NCI-H146 treated with DMSO at 0.1 percent for 48 hours (cell line): ENCODE results near the gene DGKB.

Source experiments
- DNase-seq: peaks from one replicate; lab custom pipeline; 2025; ENCODE audit not compliant: unreplicated experiment; lab: John Stamatoyannopoulos, UW

Gene DGKB

GRCh38 chr7:14825912-14826311, 76.6 kb downstream of the DGKB start:
- no peak for DNase-seq

- DNase-seq: no peak
Measured at GRCh38 chr7:14822481-14822854, 80.1 kb downstream of the DGKB start.

- no peak for DNase-seq
Measured at GRCh38 chr7:14821757-14822480, 80.6 kb downstream of the DGKB start.

- DNase-seq: peak; percentile 39
Measured at GRCh38 chr7:14818871-14819270, 83.7 kb downstream of the DGKB start.

- DNase-seq: no peak
Measured at GRCh38 chr7:14817829-14818614, 84.5 kb downstream of the DGKB start.

- no peak for DNase-seq
Measured at GRCh38 chr7:14807507-14807906, 95.0 kb downstream of the DGKB start.

GRCh38 chr7:14806891-14807290, 95.7 kb downstream of the DGKB start:
- no peak for DNase-seq

- no peak for DNase-seq
Measured at GRCh38 chr7:14805105-14805719, 97.3 kb downstream of the DGKB start.

- no peak for DNase-seq
Measured at GRCh38 chr7:14800664-14801063, 101.9 kb downstream of the DGKB start.

GRCh38 chr7:14793151-14793550, 109.4 kb downstream of the DGKB start:
- no peak for DNase-seq

GRCh38 chr7:14787551-14787950, 115.0 kb downstream of the DGKB start:
- DNase-seq: no peak

- DNase-seq: no peak
Measured at GRCh38 chr7:14786314-14786895, 116.1 kb downstream of the DGKB start.

- DNase-seq: no peak
Measured at GRCh38 chr7:14777806-14778205, 124.7 kb downstream of the DGKB start.

GRCh38 chr7:14776266-14776665, 126.3 kb downstream of the DGKB start:
- DNase-seq: no peak

- DNase-seq: no peak
Measured at GRCh38 chr7:14773729-14774271, 128.8 kb downstream of the DGKB start.

- DNase-seq: no peak
Measured at GRCh38 chr7:14770614-14771013, 131.9 kb downstream of the DGKB start.

GRCh38 chr7:14769261-14769660, 133.3 kb downstream of the DGKB start:
- DNase-seq: no peak

GRCh38 chr7:14767716-14768425, 134.7 kb downstream of the DGKB start:
- DNase-seq: no peak

GRCh38 chr7:14766747-14767146, 135.8 kb downstream of the DGKB start:
- DNase-seq: peak; percentile 11

- DNase-seq: no peak
Measured at GRCh38 chr7:14765731-14766130, 136.8 kb downstream of the DGKB start.

- DNase-seq: no peak
Measured at GRCh38 chr7:14762561-14762960, 140.0 kb downstream of the DGKB start.
